Activated CD4-positive, alpha-beta T cell treated with anti-CD3 and anti-CD28 coated beads for 48 hours (primary cell): ENCODE data around the gene TNIK.

Experiments used
- DNase-seq: peaks from one replicate; pipeline ENCODE4 v3.0.0-alpha.2; 2020

TNIK gene

GRCh38 chr3:171274222-171274621, 186.0 kb downstream of the TNIK start:
- DNase-seq: no peak

DNA sequence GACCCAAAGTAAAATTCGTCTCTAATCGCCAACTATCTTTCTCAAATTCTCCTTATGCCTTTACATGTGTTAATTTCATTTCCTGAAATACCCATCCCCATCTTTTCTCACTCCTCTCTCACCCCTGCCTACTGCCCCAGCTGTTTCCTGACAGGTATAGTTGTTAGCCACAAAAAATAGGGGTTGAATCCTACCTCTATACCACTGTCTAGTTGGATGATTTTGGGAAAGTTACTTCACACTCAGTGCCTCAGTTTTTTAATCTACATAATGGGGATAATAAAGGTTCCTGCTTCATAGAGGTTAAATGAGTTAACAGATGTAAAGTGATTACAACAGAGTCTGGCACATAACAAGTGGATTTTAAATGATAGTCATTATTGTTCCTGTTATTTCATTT, 189.7 kb downstream of the TNIK start:
- no peak for DNase-seq

DNA sequence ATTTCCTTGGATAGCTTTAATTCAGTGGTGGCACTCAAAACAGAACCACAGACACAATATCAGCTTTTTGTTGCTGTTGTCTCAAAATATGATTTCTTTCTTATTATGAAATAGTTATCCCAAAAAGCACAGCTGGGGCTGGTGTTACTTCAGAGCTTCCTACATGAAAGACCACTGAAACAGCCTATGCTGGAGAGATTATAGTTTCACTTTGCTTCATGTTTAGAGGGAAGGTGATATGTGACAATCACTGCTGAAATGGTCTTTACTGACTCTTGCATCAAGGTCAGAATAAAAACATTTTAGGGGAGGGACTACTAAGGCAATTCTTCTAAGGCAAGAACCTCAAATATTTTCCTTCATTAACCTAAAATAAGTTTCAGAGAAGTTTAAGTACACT, 190.7 kb downstream of the TNIK start:
- DNase-seq: no peak

DNA sequence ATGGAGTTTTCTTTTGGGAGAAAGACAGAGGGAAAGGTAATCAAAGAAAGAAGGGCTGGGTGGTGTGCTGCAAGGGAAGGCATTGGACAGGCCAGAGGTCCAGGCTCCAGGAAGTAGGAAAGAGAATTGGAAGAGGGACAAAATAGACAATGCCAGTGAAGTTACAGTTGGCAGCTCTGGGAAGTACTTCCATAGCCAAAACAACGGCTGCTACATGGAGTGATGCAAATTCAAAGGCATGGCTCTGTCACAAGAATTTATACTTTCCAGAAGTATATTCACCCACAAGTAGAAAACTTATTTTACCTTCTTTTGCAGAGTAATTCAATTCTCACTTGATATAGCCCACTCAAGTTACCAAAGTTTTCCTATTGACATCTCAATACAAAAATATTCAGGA, 191.5 kb downstream of the TNIK start:
- DNase-seq: no peak

DNA sequence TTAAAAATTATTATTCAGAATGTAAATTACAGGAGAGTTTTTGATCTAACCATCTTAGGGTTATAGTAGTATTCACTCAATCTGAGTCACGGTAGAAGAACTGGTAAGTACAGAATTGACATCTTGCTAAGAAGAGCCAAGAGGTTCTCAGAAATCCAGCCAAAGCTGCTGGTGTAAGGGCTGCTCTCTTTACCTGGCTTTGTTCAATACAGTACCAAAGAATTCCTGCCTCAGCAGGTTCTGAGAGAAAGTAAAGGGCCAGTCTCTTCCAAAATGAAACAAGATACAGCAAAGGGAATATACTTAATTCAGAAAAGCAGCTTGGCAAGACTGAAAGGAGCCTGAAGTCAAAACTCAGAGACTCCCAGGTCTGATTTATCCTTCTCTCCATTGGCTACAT, 193.1 kb downstream of the TNIK start:
- no peak for DNase-seq

GRCh38 chr3:171266740-171267073, 193.5 kb downstream of the TNIK start:
- DNase-seq: no peak

- no peak for DNase-seq
Measured at GRCh38 chr3:171266034-171266739, 194.0 kb downstream of the TNIK start.

- DNase-seq: no peak
Measured at GRCh38 chr3:171264758-171265157, 195.4 kb downstream of the TNIK start.

DNA sequence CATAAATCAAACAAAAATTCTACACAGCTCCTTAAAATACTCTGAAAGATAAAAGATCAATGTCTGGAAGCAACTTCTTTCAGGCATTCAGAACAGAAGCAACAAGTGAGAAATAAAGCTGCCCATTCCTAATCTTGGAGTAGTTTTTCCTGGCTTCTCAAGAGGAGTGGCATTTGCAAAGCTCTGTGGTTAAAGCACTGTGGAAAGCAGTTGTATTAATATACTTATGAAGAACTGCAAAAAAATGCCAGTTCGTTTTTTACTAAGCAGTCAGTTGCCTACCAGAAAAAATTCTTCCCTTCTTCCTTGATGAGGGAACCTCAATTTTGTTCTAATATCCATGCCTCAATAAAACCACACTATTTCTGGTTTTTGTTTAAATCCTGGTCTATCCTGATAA, 197.8 kb downstream of the TNIK start:
- DNase-seq: no peak

- no peak for DNase-seq
Measured at GRCh38 chr3:171261487-171261886, 198.7 kb downstream of the TNIK start.

GRCh38 chr3:171260899-171261298, 199.3 kb downstream of the TNIK start:
- DNase-seq: no peak

GRCh38 chr3:171260466-171260865, 199.7 kb downstream of the TNIK start:
- DNase-seq: no peak

GRCh38 chr3:171258316-171258715, 201.9 kb downstream of the TNIK start:
- no peak for DNase-seq

GRCh38 chr3:171257251-171258203, 202.7 kb downstream of the TNIK start:
- DNase-seq: no peak

- no peak for DNase-seq
Measured at GRCh38 chr3:171256445-171257250, 203.6 kb downstream of the TNIK start.

- no peak for DNase-seq
Measured at GRCh38 chr3:171255236-171255806, 204.9 kb downstream of the TNIK start.

DNA sequence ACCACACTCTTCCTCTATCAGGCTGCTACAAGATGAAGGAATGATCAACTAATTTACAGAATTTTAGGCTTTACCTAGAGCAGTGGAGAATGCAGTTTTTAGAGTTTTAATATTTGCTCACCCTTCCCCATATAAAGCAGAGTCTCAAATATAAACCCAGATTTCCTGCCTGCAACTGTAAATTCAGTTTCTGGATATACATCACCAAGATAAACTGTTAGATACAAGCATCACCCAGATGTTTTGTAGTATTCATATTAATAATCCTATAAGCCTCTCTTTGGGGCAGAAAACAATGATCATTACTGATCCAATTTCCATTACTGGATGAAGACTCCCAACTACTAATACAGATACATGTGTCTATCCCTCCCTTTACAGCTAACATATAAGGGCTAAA, 205.9 kb downstream of the TNIK start:
- DNase-seq: no peak

DNA sequence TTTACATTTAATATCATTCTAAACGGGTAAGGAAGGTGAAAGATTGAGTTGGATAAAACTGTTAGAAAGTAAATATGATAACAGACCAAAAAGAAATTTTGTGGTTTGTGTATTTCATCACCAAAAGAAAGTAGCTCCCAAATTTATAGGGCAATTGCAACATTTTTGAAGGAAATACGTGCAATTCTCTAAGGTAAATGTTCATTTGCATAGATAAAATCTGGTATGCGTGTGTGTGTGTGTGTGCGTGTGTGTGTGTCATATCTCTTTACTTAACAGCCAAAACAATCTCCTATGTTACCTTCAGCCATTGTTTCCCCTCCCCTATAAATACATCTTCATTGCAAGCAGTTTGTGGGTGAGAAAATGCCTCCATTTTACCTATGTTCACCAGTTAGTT, 208.4 kb downstream of the TNIK start:
- DNase-seq: no peak

- DNase-seq: no peak
Measured at GRCh38 chr3:171250444-171250843, 209.8 kb downstream of the TNIK start.

- no peak for DNase-seq
Measured at GRCh38 chr3:171249245-171249644, 211.0 kb downstream of the TNIK start.

DNA sequence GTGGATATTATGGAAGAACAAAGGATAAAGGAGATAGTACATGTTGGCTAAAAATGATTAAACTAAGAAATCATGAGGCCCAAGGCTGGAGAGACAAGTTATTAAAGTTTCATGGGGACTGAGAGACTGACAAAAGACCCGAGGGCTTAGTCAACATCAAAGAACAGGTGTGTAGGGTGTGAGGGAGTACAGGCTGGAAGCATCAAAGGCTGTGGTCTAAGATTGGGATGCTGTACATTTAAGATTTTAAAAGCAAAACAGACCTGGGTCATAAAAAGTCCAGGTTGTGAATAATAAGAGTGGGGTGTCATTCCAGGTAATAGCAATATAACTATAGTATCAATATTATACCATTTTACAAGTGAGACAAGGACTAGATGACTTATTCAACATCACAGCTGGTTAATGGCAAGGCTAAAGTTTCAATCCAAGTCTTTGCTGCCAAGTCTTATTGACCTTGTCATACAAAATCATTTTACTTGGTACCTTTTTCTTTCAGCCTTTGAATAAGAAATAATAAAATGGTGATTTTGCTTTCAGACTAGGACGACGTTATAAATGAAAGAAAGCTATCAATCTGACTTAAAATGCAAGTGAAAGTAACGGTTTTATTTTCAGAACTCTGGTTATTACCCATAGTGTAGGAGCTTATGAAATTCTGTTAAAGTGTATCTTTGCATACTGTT, 211.6 kb downstream of the TNIK start:
- DNase-seq: no peak
